Measurements from ENCODE around the gene VEPH1. TPM values are rescaled to one million over a fixed set of nuclear protein-coding genes. Genes with fewer than 3 reads are reported as not detected.

VEPH1 gene
- total and polyA plus RNA-seq, 3 donors from 2014 or later: 2.7 to 8.1 (median 3.0) TPM

DNA sequence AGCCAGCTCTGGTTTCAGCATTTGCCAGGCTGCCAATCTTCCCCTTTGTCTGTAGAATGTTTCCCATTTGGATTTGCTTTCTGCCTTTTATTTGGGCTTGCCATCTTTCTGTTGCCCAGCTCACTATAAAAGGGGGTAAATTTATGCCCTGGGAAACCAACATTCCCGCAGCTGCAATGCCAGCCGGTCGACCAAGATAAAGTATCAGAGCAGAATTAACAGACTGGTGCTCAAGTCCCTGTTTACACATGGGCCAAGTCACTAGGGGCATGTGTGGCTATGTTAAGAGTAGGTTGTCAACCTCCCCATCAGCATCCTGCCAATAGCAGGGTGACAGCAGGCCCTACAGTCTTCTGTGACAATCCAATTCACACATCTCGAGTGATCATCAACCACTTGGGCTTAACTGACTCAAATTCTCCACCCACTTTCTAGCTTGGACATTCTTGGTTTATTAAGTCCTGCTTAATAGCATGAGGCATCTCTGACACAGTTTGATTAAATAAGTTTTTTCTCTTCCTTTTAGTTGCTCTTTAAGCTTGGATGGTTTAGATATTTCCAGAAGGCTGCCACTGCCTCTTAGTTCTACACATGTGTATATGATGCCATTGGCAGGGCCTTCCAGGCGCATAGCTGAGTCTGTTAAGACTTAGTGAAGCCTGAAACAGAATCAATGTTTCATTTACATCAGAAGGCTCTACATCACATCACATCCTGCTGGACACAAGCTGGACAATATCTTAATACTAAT lies 24.1 kb upstream of the VEPH1 start:
- 84 to 90% methylated on average over 5 of the region's 5 CpGs for WGBS, 2 donors
- no peaks in the 10 kb centered on the region for H3K9me3 ChIP-seq
- no peak overlapping the region for H3K27ac ChIP-seq
- H3K4me3 ChIP-seq: no peak overlapping the region
- H3K4me1 ChIP-seq: peaks cover 4% of the 10 kb centered on the region
- no peak for DNase-seq
- intact Hi-C loops (cut with DNase I; ENCODE audit: low total_unique reads): no loop called here
- TF ChIP-seq, protein P1, sequence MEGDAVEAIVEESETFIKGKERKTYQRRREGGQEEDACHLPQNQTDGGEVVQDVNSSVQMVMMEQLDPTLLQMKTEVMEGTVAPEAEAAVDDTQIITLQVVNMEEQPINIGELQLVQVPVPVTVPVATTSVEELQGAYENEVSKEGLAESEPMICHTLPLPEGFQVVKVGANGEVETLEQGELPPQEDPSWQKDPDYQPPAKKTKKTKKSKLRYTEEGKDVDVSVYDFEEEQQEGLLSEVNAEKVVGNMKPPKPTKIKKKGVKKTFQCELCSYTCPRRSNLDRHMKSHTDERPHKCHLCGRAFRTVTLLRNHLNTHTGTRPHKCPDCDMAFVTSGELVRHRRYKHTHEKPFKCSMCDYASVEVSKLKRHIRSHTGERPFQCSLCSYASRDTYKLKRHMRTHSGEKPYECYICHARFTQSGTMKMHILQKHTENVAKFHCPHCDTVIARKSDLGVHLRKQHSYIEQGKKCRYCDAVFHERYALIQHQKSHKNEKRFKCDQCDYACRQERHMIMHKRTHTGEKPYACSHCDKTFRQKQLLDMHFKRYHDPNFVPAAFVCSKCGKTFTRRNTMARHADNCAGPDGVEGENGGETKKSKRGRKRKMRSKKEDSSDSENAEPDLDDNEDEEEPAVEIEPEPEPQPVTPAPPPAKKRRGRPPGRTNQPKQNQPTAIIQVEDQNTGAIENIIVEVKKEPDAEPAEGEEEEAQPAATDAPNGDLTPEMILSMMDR (IDR thresholded peaks at IDR 0.05): no peak
- H3K36me3 ChIP-seq (ENCODE audit: low read depth, missing control alignments): no peaks in the 10 kb centered on the region
- no peaks in the 10 kb centered on the region for H3K27me3 ChIP-seq

- DNase-seq: no peak
- Histone ChIP-seq H3K4me1 (peaks cover 4% of the 10 kb centered on the region), H3K9me3 (no peaks in the 10 kb centered on the region), H3K27me3 (no peaks in the 10 kb centered on the region), H3K36me3 (ENCODE audit: low read depth, missing control alignments) (no peaks in the 10 kb centered on the region), H3K27ac (no peak overlapping the region), H3K4me3 (no peak overlapping the region)
- 87 to 92% methylated on average over 2 of the region's 2 CpGs for WGBS, 2 donors
- intact Hi-C loops (cut with DNase I; ENCODE audit: low total_unique reads): no loop called here
- TF ChIP-seq POLR2A (IDR thresholded peaks at IDR 0.05): no peak
- TF ChIP-seq, protein P1 (IDR thresholded peaks at IDR 0.05): no peak
Measured at GRCh38 chr3:157526036-157526435, 22.8 kb upstream of the VEPH1 start.

DNA sequence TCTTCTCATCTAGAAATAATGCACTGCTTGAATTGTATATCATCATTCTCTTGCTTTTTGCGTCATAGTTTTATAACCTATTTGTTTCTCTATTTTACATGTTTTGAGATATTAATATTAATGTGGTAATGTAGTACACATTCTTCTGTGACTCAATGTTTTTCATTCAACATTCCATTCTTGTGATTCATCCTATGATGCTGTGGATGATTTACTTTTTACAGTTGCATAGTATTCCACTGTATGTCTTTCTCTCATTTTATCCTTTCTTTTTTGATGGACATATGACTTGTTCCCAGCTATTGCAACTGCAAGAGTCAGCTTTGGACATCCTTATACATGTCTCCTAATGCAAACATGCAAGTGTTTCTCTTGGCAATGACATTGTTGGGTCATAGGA lies 20.6 kb upstream of the VEPH1 start:
- Histone ChIP-seq H3K27ac (no peak overlapping the region), H3K4me3 (no peak overlapping the region), H3K27me3 (no peaks in the 10 kb centered on the region), H3K4me1 (peaks cover 4% of the 10 kb centered on the region), H3K9me3 (no peaks in the 10 kb centered on the region), H3K36me3 (ENCODE audit: low read depth, missing control alignments) (no peaks in the 10 kb centered on the region)
- TF ChIP-seq POLR2A (IDR thresholded peaks at IDR 0.05): no peak
- TF ChIP-seq, protein P1 (IDR thresholded peaks at IDR 0.05): no peak
- intact Hi-C loops (cut with DNase I; ENCODE audit: low total_unique reads): no loop called here
- WGBS, 2 donors: 92 to 96% methylated on average over 1 of the region's 1 CpG
- DNase-seq: no peak

GRCh38 chr3:157522648-157523047 lies 19.4 kb upstream of the VEPH1 start:
- Histone ChIP-seq H3K27ac (no peak overlapping the region), H3K9me3 (no peaks in the 10 kb centered on the region), H3K4me1 (no peaks in the 10 kb centered on the region), H3K27me3 (no peaks in the 10 kb centered on the region), H3K4me3 (no peak overlapping the region), H3K36me3 (ENCODE audit: low read depth, missing control alignments) (no peaks in the 10 kb centered on the region)
- TF ChIP-seq, protein P1 (IDR thresholded peaks at IDR 0.05): no peak
- no peak for TF ChIP-seq POLR2A (IDR thresholded peaks at IDR 0.05)
- no peak for DNase-seq
- intact Hi-C loops (cut with DNase I; ENCODE audit: low total_unique reads): no loop called here

DNA sequence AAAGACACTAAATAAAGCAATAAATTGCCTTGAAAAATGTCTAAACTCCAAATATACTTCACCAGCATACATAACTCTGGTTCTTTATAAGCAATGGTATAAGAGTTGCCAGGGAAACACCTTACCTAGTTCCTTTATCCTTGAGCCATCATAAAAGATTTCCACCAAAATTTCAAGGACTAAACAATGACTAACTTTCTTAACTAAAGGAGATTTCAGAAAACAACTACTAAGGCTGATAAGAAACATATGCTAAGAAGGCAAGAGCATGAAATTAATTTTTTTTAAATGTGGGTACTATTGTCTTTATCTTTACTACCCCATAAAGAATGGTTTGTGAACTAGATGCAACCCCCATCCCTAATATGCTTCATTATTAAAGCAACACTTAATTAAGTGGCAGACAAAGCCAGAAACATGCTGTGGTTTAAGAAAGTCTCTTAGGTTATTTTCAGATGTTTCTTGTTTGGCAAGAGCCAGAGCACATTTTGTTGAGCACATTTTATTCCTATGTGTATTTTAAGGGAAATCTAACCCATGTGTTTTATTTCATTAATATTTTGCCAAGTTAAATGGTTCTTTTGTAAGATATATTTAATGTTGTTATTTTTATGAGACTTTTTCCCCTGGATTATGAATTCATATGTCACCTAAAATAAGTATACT lies 17.4 kb upstream of the VEPH1 start:
- TF ChIP-seq POLR2A (IDR thresholded peaks at IDR 0.05): no peak
- TF ChIP-seq, protein P1 (IDR thresholded peaks at IDR 0.05): no peak

More for the DNA sequence above, 17.4 kb upstream of the VEPH1 start:
- no peaks in the 10 kb centered on the region for H3K4me1 ChIP-seq
- DNase-seq: no peak
- no peaks in the 10 kb centered on the region for H3K36me3 ChIP-seq (ENCODE audit: low read depth, missing control alignments)
- intact Hi-C loops (cut with DNase I; ENCODE audit: low total_unique reads): no loop called here
- no peaks in the 10 kb centered on the region for H3K27me3 ChIP-seq
- no peak overlapping the region for H3K27ac ChIP-seq
- H3K4me3 ChIP-seq: no peak overlapping the region
- H3K9me3 ChIP-seq: no peaks in the 10 kb centered on the region

Measured in testis (tissue), 3 donors.